Left colon (tissue), 2 donors: ENCODE measurements around the gene ATP13A5. TPM values are rescaled to one million over a fixed set of nuclear protein-coding genes. Genes with fewer than 3 reads are reported as not detected.
A peak's percentile ranks its signal among the peaks of the same experiment; 100 is the strongest.

Experiments
- ATAC-seq: fragments of 200-7000 bp; cut with Tn5 transposase; one replicate; pipeline ENCODE4 v1.9.1; 2020; ENCODE audit warnings: mild to moderate bottlenecking, moderate library complexity
- DNase-seq, 2 donors: peaks; one replicate each; pipeline ENCODE4 v3.0.0-alpha.2; 2020
- intact Hi-C, 2 donors: fragments of 100-400 bp; cut with DNase I in 1 of 2; cut with micrococcal nuclease in 1 of 2; formaldehyde crosslinking; loops; one replicate each; pipeline versions ENCODE4 v1.11.2 to v1.14.0; 2022; cut with DNase I, micrococcal nuclease
- total RNA-seq, 2 donors: library from RNA; stranded (reverse); fragmentation: NEBNext Ultra II Directional; extraction: Animal tissue kit (Norgen Biotek cat#: 25700); gene quantifications; one replicate each; pipeline ENCODE4 v1.2.1, GENCODE V29; 2021
- donor health status: DM: no; HTN: no; CAD: no.
- donor health status: DM: yes; HTN: yes; CAD: no.

ATP13A5 gene
- total RNA-seq, 2 donors from 2014 or later, result not detected

DNA sequence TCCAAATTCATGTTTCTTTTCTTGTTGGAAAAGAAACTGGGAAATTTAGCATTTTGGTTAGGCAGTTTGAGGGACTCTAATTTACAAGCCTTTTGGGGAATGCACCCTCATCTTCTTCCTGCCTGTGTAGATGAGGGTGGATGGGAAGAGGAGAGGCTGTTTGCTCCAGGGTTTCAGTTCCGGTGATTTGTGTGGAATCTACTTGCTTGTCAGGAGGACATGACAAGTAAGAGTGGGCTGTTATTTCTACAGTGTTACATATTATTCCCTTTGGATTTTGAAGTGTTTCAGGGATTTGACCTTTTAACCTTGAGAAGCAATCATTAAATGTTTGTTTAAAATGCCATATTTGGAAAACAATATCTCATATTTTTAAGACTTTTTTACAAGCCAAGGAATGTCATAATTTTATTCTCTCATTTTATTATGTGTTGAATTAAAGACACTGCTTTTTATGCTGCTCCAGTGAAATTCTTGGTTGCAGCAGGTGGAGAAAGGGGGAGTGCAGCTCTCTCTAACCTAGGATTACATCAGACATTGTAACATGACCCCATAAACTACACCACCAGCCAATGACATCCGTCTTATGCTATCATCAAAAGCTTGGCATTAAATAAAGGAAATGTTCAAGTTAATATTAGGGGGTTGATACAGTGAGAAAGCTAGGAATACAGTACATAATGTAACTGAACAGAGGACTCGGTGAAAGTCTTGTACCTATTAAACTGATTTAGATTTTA is 107.3 kb downstream of the ATP13A5 start:
- intact Hi-C loops, result no loop called here
- DNase-seq (no peak), ATAC-seq (no peak)

DNA sequence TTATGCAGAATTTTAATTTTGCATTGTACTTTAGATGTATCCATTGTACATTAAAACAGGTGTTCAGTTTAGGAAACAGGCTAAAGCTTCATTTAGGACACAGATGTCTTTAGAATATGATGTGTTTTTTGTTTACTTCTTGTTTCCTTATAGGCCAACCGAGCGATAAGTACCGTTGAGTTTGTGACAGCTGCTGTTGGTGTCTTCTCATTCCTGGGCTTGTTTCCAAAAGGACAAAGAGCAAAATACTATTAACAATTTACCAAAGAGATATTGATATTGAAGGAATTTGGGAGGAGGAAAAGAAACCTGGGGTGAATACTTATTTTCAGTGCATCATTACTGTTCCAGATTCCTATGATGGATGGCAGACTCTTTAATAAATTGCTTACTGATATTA is 108.1 kb downstream of the ATP13A5 start:
- ATAC-seq, result no peak
- DNase-seq, result no peak
- intact Hi-C loops, result no loop called here

GRCh38 chr3:193269343-193270028 is 109.1 kb downstream of the ATP13A5 start:
- DNase-seq, result no peak
- intact Hi-C loops, result no loop called here
- no peak for ATAC-seq

- ATAC-seq, result no peak
These were observed 115.8 kb downstream of the ATP13A5 start for GRCh38 chr3:193262707-193263106.

GRCh38 chr3:193261970-193262369 is 116.6 kb downstream of the ATP13A5 start:
- no peak for DNase-seq
- ATAC-seq, result no peak
- intact Hi-C loops, result no loop called here

More at GRCh38 chr3:193262707-193263106, 115.8 kb downstream of the ATP13A5 start:
- intact Hi-C loops, result no loop called here
- DNase-seq, result no peak

GRCh38 chr3:193253986-193254660 is 124.4 kb downstream of the ATP13A5 start:
- DNase-seq (no peak), ATAC-seq (no peak)
- intact Hi-C loops, result no loop called here

- ATAC-seq (no peak), DNase-seq (no peak)
- intact Hi-C loops, result no loop called here
These were observed 128.1 kb downstream of the ATP13A5 start for GRCh38 chr3:193250492-193250891.

DNA sequence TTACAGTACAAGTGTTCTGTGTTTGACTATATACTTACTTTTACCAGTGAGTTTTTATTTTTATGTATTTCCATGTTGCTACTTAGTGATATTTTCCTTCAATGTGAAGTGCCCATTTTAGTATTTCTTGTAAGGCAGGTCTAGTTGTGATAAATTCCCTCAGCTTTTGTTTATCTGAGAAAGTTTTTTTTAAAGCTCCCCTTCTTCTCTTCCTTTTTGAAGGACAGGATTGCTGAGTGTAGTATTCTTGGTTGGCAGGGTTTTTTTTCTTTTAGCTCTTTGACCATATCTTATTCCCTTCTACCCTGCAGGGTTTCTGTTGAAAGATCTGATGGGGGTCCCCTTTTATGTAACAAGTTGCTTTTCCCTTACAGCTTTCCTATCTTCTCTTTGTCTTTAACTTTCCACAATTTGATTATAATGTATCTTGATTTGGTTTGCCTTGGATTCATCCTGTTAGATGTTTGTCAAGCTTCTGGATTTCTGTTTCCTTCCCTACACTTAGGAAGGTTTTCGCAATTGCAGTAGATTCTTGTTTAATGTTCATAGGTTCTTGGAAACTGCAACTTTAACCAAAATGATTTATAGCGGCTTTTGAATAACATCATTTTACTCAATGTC is 129.6 kb downstream of the ATP13A5 start:
- no peak for ATAC-seq
- intact Hi-C loops, result no loop called here
- DNase-seq, result no peak

DNA sequence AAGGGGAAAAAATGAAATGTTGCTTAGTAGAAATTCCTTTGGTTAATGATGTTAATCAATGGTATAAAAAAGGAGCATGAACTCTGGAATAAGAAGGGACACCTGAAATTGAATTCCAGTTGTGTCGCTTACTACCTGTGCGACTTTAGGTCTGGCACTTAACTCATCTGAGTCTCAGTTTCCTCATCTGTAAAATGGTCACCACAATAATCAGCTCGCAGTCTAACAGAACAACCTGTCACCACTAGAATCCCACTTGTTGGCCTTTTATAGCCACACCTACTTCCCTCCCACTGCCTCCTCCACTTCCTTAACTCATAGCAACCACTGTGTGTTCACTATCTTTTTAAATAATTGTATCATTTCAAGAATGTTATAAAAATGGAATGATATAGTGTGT is 135.0 kb downstream of the ATP13A5 start:
- DNase-seq, result no peak
- no peak for ATAC-seq
- intact Hi-C loops, result no loop called here

DNA sequence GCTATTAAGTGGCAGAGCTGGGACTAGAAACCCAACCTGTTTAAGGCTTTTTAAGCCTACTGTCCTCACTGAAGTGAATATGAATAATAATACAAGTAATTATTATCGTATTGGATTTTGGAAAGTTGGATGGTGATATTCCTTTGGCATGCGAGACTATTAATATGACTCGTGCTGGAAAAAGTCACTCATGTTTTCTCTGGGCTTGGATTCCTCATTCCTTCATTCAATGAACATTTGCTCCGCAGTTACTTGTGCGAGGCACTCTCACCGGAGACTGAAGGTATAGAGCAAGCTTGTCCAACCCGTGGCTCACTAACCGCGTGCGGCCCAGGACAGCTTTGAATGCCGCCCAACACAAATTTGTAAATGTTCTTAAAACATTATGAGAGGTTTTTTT is 136.8 kb downstream of the ATP13A5 start:
- DNase-seq (no peak), ATAC-seq (no peak)
- intact Hi-C loops, result no loop called here

GRCh38 chr3:193240850-193241706 is 137.5 kb downstream of the ATP13A5 start, which contains the start of gene PLAAT1:
Gene PLAAT1 (plus strand): TSS chr3:193241222. CDS start chr3:193255651, 14,429 bp downstream.
- intact Hi-C loops, result no loop called here
- peak; percentile 97 for ATAC-seq
- DNase-seq, result peak; percentile 54 to 71

DNA sequence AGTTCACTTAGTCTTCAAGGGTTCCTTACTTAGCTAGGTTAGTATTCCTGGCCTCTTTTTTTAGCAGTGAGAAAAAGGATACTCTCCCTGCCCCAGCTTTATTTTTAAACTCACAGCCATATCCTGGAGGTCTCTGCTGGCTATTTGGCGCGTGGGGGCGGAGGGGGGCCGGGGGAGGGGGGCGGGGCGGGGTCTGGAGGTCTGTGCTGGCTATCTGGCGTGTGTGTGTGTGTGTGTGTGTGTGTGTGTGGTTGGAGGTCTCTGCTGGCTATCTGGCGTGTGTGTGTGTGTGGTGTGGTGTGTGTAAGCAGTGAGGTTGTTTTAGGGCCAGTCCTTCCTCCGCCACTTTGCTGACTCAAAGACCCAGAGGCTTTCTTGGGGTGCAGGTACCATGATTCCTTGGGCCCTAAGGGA is 138.1 kb downstream of the ATP13A5 start:
- intact Hi-C loops, result no loop called here
- DNase-seq (no peak), ATAC-seq (peak; percentile 21)

- no peak for DNase-seq
- no peak for ATAC-seq
- intact Hi-C loops, result no loop called here
These were observed 141.5 kb downstream of the ATP13A5 start for GRCh38 chr3:193237030-193237429.

DNA sequence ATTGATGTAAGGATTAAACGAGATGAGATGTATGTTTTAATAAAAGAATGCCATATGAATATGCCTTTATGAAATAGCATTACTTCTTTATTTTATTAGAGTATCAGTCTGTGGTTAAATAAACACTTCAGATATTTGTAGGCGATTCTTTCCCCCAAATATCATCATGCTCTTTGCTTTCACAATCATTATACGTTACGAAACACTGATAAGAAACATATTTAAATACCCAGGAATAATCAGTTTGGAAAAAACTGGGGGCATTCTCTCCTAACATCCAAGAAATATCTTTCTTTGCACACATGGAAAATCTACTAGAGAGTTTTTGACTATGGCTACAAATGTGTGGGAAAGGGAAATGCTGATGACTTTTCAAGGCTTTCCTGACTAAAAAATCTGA is 142.0 kb downstream of the ATP13A5 start:
- no peak for ATAC-seq
- intact Hi-C loops, result no loop called here
- no peak for DNase-seq

DNA sequence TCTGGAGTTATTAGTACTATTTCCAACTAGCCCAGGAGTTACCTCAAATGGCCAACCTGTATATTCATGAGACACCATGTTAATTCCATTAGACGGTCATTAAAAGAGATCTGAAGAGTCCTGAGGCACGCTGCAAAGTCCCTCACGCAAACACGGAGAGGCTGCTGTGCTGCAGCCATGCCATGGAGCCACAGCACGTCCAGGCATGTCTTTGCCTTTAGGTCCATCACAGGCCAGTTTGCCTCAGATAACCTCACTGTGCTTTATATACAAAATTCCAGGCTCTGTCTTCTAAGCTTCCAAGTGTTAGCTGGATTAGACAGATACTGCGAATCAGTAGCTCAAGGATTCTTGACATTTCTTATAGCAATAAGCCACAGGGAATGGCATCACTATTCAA is 147.4 kb downstream of the ATP13A5 start:
- DNase-seq, result no peak
- ATAC-seq, result no peak
- intact Hi-C loops, result no loop called here

GRCh38 chr3:193230610-193231009 is 147.9 kb downstream of the ATP13A5 start:
- DNase-seq (no peak), ATAC-seq (no peak)

GRCh38 chr3:193229851-193230420 is 148.6 kb downstream of the ATP13A5 start:
- DNase-seq (no peak), ATAC-seq (no peak)
- intact Hi-C loops, result no loop called here

More at GRCh38 chr3:193230610-193231009, 147.9 kb downstream of the ATP13A5 start:
- intact Hi-C loops, result no loop called here

GRCh38 chr3:193228206-193228605 is 150.3 kb downstream of the ATP13A5 start:
- ATAC-seq, result no peak

More at GRCh38 chr3:193228206-193228605, 150.3 kb downstream of the ATP13A5 start:
- DNase-seq, result no peak
- intact Hi-C loops, result no loop called here
